GM18499 (cell line): ENCODE data around the gene OLFML3.
A peak's percentile ranks its signal among the peaks of the same experiment; 100 is the strongest.

Experiments
- ATAC-seq: cut with Tn5 transposase; IDR thresholded peaks from one replicate; pipeline ENCODE4 v1.9.1; 2021; ENCODE audit warnings: moderate number of reproducible peaks; ENCODE audit not compliant: insufficient read depth, unreplicated experiment

The OLFML3 gene, protein sequence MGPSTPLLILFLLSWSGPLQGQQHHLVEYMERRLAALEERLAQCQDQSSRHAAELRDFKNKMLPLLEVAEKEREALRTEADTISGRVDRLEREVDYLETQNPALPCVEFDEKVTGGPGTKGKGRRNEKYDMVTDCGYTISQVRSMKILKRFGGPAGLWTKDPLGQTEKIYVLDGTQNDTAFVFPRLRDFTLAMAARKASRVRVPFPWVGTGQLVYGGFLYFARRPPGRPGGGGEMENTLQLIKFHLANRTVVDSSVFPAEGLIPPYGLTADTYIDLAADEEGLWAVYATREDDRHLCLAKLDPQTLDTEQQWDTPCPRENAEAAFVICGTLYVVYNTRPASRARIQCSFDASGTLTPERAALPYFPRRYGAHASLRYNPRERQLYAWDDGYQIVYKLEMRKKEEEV

GRCh38 chr1:113978863-113979702 is at the start of gene OLFML3:
TSS of gene OLFML3 (plus strand) at chr1:113979474. CDS start at chr1:113979517, 43 bp downstream.
- no peak for ATAC-seq

GRCh38 chr1:113929750-113930498 is 49.4 kb upstream of the OLFML3 start:
- peak; percentile 13 for ATAC-seq

GRCh38 chr1:113930499-113931161 is 48.6 kb upstream of the OLFML3 start:
- ATAC-seq, result no peak

DNA sequence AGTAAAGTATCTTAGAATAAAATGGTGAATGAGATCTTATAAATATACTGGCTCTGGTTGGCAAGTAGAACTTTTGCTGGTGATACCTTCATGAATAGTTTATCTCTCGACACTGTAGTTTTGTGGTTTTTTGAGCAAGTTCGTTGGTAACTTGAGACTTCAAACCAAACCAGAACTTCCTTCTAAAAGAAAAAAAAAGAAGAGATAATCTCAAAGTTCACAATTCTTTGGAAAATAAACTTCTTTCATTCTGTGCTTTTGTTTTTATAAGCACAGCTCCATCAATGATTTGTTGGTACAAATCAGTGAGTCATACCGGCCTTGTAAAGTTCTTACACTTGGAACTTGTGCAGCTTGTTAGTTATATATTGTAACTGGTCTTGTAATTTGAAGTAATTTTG is 47.8 kb upstream of the OLFML3 start:
- ATAC-seq, result no peak

- ATAC-seq, result no peak
Observed at GRCh38 chr1:113934006-113934405, 45.3 kb upstream of the OLFML3 start.

GRCh38 chr1:113934511-113935055 is 44.7 kb upstream of the OLFML3 start:
- ATAC-seq, result no peak

DNA sequence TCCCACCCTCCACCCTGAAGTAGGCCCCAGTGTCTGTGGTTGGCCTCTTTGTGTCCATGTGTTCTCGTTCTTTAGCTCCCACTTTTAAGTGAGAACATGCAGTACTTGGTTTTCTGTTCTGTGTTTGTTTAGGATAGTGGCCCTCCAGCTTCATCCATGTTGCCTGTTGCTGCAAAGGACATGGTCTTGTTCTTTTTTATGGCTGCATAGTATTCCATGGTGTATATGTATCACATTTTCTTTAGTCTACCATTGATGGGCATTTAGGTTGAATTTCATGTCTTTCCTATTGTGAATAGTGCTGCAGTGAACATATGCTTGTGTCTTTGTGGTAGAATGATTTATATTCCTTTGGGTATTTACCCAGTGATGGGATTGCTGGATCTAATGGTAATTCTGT is 44.1 kb upstream of the OLFML3 start:
- ATAC-seq, result no peak

GRCh38 chr1:113935970-113936369 is 43.3 kb upstream of the OLFML3 start:
- no peak for ATAC-seq

GRCh38 chr1:113937146-113937545 is 42.1 kb upstream of the OLFML3 start:
- ATAC-seq, result no peak

DNA sequence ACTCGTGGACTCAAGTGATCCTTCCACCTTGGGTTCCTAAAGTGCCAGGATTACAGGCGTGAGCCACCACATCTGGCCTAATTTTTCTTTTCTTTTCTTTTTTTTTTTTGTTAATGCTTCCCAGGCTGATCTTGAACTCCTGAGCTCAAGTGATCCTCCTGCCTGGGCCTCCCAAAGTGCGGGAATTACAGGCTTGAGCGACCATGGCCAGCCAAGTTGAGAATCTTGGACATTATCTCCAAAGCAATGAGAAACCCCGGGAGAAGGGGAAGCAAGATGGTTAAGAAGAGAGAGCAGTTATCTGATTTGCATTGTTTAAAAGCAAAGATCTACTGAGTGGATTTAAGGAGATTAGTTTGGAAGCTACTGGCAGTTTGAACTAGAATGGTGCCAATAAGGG is 41.1 kb upstream of the OLFML3 start:
- ATAC-seq, result no peak

DNA sequence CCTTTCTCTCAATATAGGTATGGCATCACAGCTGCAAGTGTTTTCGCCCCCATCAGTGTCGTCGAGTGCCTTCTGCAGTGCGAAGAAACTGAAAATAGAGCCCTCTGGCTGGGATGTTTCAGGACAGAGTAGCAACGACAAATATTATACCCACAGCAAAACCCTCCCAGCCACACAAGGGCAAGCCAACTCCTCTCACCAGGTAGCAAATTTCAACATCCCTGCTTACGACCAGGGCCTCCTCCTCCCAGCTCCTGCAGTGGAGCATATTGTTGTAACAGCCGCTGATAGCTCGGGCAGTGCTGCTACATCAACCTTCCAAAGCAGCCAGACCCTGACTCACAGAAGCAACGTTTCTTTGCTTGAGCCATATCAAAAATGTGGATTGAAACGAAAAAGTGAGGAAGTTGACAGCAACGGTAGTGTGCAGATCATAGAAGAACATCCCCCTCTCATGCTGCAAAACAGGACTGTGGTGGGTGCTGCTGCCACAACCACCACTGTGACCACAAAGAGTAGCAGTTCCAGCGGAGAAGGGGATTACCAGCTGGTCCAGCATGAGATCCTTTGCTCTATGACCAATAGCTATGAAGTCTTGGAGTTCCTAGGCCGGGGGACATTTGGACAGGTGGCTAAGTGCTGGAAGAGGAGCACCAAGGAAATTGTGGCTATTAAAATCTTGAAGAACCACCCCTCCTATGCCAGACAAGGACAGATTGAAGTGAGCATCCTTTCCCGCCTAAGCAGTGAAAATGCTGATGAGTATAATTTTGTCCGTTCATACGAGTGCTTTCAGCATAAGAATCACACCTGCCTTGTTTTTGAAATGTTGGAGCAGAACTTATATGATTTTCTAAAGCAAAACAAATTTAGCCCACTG is 38.7 kb upstream of the OLFML3 start:
- no peak for ATAC-seq

DNA sequence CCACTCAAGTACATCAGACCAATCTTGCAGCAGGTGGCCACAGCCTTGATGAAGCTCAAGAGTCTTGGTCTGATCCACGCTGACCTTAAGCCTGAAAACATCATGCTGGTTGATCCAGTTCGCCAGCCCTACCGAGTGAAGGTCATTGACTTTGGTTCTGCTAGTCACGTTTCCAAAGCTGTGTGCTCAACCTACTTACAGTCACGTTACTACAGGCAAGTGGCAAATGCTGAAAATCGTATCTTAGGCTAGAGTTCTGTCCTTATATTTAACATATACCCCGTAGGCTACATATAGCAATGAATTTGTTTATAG is 38.1 kb upstream of the OLFML3 start:
- ATAC-seq, result no peak

- no peak for ATAC-seq
Observed at GRCh38 chr1:113942527-113942926, 36.7 kb upstream of the OLFML3 start.

DNA sequence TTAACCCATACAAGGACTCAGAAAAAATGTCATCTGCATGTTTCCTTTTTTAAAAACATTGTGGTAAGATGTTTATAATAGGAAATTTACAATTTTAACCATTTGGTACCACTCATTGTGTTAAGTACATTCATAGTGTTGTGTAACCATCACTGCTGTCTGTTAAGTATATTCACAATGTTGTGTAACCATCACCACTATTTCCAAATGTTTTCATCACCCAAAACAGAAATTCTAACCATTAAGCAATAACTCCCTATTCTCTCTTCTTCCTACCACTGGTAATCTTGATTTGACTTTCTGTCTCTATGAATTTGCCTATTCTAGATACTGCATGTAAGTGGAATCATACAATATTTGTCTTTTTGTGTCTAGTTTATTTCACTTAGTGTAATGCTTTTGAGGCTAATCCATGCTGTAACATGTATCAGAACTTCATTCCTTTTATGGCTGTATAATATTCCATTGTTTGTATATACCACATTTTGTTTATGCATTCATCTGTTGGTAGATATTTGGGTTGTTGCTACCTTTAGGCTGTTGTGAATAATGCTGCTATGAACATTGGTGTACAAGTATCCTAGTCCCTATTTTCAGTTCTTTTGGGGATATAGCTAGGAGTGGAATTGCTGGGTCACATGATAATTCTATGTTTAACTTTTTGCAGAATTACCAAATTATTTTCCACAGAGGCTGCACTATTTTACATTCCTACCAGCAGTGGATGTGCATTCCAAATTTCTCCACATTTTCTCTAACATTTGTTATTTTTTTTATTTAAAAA is 36.1 kb upstream of the OLFML3 start:
- ATAC-seq, result no peak

GRCh38 chr1:113945329-113945728 is 33.9 kb upstream of the OLFML3 start:
- ATAC-seq, result no peak

DNA sequence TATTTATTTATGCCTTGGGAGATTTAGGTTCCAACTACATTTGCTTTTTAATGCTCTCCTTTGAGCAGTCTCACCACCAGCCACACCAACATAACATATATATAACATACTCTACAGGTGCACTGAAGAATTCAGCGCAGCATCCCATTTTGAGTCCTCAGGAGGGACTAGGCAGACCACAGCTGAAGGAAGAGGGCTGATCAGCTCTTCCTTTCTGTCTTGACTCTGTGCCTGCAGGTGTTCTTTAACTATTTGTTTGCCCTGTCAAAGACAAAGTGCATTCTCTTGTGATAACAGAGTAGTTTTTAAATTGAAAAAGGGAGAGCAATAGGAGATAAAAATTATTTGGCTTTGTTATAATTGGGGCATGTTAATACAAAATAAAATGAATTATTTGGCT is 33.2 kb upstream of the OLFML3 start:
- ATAC-seq, result no peak

DNA sequence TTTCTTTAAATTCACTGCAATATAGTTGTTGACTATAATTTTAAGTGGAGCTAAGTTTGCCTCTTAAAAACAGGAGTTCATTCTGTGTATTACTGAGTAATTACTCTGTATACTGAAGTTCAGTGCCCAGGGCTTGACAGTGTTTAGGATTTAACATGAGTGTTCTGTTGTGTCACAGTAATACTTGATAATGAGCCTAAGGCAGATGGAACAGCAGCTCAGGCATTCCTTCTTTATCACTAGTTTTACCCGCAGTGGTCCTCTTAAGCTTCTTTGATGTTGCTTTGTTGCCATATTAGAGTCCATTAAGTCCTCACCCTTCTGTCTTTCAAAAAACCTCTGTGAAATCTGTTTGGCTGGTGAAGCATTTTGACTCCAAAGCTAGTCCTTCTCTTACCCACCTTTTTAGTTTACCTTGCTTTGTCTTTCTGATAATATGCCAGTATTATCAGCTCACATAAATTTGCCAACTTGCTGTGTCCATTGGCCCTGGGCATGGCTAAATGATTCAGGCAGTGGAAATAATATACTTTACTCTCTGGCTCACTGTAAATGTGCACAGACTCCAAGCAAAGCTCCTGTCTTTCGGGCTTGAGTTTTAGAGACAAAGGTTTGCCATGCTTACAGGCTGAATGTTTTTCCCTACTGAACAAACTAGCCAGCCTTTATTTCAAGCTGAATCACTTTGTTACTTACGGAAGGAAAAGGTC is 32.4 kb upstream of the OLFML3 start:
- ATAC-seq, result no peak
